ENCODE results near the gene POTEB.
"Not testable (repeated sequence)": the region's sequence is repeated elsewhere in the genome, so short reads cannot be mapped to it uniquely, and the experiment has no call there.

Gene POTEB

DNA sequence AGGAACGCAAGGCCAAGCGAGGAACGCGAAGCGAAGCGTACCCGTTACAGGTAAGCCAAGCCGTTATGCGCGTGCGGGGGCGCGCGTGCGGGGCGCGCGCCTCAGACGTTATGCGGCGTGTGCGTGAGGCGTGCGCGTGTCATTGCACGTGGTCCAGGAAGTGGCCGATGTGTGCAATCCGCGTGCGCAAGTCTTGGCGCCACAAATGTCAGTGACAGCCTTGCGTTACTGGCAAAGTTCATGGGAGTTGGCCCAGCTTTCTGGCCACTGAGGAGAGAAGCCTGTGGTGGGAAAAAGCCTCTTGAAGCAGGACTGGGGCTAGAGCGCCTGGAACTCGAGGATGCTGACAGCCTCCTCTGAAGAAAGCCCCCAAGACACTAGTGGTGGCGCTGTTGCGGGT lies at the start of gene POTEB:
Gene POTEB, minus strand, starts transcription at position 101 of the 400 bp plus-strand sequence. CDS start 489 bp downstream, outside the sequence.
- not testable (repeated sequence) for H2AFZ ChIP-seq (ENCODE audit: low read depth, low read length); H3K79me2 ChIP-seq (ENCODE audit: low read length); H3K4me1 ChIP-seq (ENCODE audit: low read length); H4K20me1 ChIP-seq (ENCODE audit: insufficient read depth, low read length); H3K9ac ChIP-seq (ENCODE audit: low read length); H3K27me3 ChIP-seq (ENCODE audit: low read depth, low read length); H3K4me2 ChIP-seq (ENCODE audit: low read length); H3K27ac ChIP-seq (ENCODE audit: low read length); H3K9me3 ChIP-seq (ENCODE audit: insufficient read depth, low read length); H3K4me3 ChIP-seq (ENCODE audit: low read length); H3K36me3 ChIP-seq (replicated peaks; ENCODE audit: low read depth, low read length)

DNA sequence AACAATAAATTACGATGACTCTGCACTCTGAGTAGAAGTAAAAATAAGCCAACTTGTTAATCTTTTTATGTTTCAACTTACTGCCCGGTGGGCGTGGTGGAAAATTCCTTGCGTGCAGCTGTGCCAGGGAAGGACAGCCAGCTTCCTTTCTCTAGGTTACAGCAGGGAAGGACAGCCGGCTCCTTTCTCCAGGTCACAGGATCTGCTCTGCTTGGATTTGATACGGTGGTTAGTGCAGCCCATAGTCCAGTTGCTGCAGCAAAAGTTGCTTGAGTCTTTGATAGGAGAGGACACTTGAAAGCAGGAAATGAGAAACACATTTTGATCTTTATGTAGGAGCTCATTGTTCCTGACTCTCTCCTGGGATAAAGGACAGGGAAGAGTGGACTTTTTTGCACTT lies 13.4 kb upstream of the POTEB start:
- not testable (repeated sequence) for H3K36me3 ChIP-seq (replicated peaks; ENCODE audit: low read depth, low read length); H4K20me1 ChIP-seq (ENCODE audit: insufficient read depth, low read length); H3K9ac ChIP-seq (ENCODE audit: low read length); H3K4me1 ChIP-seq (ENCODE audit: low read length); H3K4me2 ChIP-seq (ENCODE audit: low read length); H3K4me3 ChIP-seq (ENCODE audit: low read length); H2AFZ ChIP-seq (ENCODE audit: low read depth, low read length); H3K27me3 ChIP-seq (ENCODE audit: low read depth, low read length); H3K27ac ChIP-seq (ENCODE audit: low read length); H3K9me3 ChIP-seq (ENCODE audit: insufficient read depth, low read length); H3K79me2 ChIP-seq (ENCODE audit: low read length)

DNA sequence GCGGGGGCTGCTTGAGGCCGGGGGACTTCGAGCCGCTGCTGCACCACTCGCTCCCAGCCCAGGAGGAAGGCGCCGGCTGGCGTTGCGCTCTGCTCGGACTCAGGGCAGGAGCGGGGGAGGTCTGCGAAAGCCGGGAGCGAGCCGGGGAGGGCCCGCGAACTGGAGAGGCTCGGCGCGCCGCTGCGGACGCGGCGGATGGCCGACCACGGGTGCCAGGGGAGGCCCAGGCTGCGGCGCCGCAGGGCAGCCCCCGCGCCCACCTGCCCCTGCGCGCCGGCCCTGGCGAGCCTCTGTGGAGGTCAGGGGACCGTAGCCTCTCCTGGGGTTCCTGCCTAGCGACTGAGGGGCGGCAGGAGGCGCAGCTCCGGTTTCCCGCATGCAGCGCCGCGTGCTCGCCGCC lies 12.0 kb upstream of the POTEB start:
- H3K9me3 ChIP-seq (ENCODE audit: insufficient read depth, low read length) = not testable (repeated sequence)

DNA sequence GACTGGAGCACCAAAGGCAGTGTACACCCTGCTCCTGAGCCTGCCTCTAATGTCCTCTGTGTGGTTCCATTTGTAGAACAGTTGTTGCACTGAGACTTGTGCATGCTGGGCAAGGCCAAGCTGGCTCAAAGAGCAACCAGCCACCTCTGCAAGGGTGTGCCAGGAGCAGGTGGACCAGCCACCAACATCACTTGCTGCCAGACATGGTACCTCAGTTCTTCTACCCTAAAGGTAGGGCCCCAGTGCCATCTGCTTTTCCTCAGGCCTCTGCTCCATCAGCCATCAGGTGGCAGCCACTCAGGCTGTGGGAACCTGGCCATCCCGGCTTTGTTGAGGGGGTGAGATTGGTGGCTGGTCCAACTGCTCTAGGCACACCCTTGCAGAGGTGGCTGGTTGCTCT lies 38.7 kb downstream of the POTEB start:
- not testable (repeated sequence) for H3K9me3 ChIP-seq (ENCODE audit: insufficient read depth, low read length); H4K20me1 ChIP-seq (ENCODE audit: insufficient read depth, low read length); H3K4me1 ChIP-seq (ENCODE audit: low read length); H3K36me3 ChIP-seq (replicated peaks; ENCODE audit: low read depth, low read length); H3K27ac ChIP-seq (ENCODE audit: low read length); H3K79me2 ChIP-seq (ENCODE audit: low read length); H3K4me3 ChIP-seq (ENCODE audit: low read length); H3K27me3 ChIP-seq (ENCODE audit: low read depth, low read length); H3K9ac ChIP-seq (ENCODE audit: low read length); H2AFZ ChIP-seq (ENCODE audit: low read depth, low read length); H3K4me2 ChIP-seq (ENCODE audit: low read length)

More for the DNA sequence above, 12.0 kb upstream of the POTEB start:
- H3K9ac ChIP-seq (ENCODE audit: low read length); H3K36me3 ChIP-seq (replicated peaks; ENCODE audit: low read depth, low read length); H3K27me3 ChIP-seq (ENCODE audit: low read depth, low read length); H3K4me2 ChIP-seq (ENCODE audit: low read length); H4K20me1 ChIP-seq (ENCODE audit: insufficient read depth, low read length); H3K79me2 ChIP-seq (ENCODE audit: low read length); H3K4me3 ChIP-seq (ENCODE audit: low read length); H2AFZ ChIP-seq (ENCODE audit: low read depth, low read length); H3K27ac ChIP-seq (ENCODE audit: low read length); H3K4me1 ChIP-seq (ENCODE audit: low read length): not testable (repeated sequence)

Measured in OCI-LY3 (cell line).